SU-DHL-6 (cell line): ENCODE data around the gene NOP10.

Experiments used
- EZH2phosphoT487 ChIP-seq: fragments of 200-600 bp; sonication (generic), shearing (Covaris generic); conservative IDR thresholded peaks from 2 replicates; pipeline ENCODE4 v1.6.1; 2018; ENCODE audit warnings: mild to moderate bottlenecking, antibody characterized with exemption, low read length, moderate library complexity, mixed read lengths
- TF ChIP-seq, protein P1 (sequence below): fragments of 200-600 bp; sonication (generic); IDR thresholded peaks from one replicate; pipeline ENCODE4 v1.5.1; 2017; ENCODE audit warnings: antibody characterized with exemption, mild to moderate bottlenecking, low read length, moderate library complexity; ENCODE audit not compliant: insufficient read depth, poor library complexity, severe bottlenecking

- TF ChIP-seq, protein P1, sequence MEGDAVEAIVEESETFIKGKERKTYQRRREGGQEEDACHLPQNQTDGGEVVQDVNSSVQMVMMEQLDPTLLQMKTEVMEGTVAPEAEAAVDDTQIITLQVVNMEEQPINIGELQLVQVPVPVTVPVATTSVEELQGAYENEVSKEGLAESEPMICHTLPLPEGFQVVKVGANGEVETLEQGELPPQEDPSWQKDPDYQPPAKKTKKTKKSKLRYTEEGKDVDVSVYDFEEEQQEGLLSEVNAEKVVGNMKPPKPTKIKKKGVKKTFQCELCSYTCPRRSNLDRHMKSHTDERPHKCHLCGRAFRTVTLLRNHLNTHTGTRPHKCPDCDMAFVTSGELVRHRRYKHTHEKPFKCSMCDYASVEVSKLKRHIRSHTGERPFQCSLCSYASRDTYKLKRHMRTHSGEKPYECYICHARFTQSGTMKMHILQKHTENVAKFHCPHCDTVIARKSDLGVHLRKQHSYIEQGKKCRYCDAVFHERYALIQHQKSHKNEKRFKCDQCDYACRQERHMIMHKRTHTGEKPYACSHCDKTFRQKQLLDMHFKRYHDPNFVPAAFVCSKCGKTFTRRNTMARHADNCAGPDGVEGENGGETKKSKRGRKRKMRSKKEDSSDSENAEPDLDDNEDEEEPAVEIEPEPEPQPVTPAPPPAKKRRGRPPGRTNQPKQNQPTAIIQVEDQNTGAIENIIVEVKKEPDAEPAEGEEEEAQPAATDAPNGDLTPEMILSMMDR, result no peak
- TF ChIP-seq EZH2phosphoT487, result no peak
Observed at GRCh38 chr15:34347951-34348638, 5.2 kb upstream of the NOP10 start.
